Measurements from ENCODE around the gene PLET1. TPM values are rescaled to one million over a fixed set of nuclear protein-coding genes. Genes with fewer than 3 reads are reported as not detected.

PLET1 gene
- total and polyA plus RNA-seq, 2 donors (not counting 1 experiment from before 2014, with no cell fraction given), result not detected

GRCh38 chr11:112278803-112279202, 18.1 kb upstream of the PLET1 start:
- DNase-seq (ENCODE audit: low read depth in 2 of 2), result no peak
- H2AFZ ChIP-seq (ENCODE audit: low read length), result no peak overlapping the region
- no peaks in the 10 kb centered on the region for H4K20me1 ChIP-seq (ENCODE audit: control insufficient read depth, extremely low read depth, insufficient read depth, low read length)
- H3K4me1 ChIP-seq (ENCODE audit: control insufficient read depth, extremely low read depth, insufficient read depth, low read length), result peaks cover 5% of the 10 kb centered on the region
- no peak overlapping the region for H3K4me2 ChIP-seq (ENCODE audit: extremely low read depth, insufficient read depth, low read length)
- no peaks in the 10 kb centered on the region for H3K36me3 ChIP-seq (ENCODE audit: control insufficient read depth, insufficient read depth, low read length)
- no peaks in the 10 kb centered on the region for H3K9me3 ChIP-seq (ENCODE audit: control insufficient read depth, insufficient read depth, low read depth, low read length)
- no peak overlapping the region for H3K27ac ChIP-seq (ENCODE audit: insufficient read depth, low read length)
- TF ChIP-seq, protein P1, sequence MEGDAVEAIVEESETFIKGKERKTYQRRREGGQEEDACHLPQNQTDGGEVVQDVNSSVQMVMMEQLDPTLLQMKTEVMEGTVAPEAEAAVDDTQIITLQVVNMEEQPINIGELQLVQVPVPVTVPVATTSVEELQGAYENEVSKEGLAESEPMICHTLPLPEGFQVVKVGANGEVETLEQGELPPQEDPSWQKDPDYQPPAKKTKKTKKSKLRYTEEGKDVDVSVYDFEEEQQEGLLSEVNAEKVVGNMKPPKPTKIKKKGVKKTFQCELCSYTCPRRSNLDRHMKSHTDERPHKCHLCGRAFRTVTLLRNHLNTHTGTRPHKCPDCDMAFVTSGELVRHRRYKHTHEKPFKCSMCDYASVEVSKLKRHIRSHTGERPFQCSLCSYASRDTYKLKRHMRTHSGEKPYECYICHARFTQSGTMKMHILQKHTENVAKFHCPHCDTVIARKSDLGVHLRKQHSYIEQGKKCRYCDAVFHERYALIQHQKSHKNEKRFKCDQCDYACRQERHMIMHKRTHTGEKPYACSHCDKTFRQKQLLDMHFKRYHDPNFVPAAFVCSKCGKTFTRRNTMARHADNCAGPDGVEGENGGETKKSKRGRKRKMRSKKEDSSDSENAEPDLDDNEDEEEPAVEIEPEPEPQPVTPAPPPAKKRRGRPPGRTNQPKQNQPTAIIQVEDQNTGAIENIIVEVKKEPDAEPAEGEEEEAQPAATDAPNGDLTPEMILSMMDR (conservative IDR thresholded peaks at IDR 0.05 in 1 of 2, IDR thresholded peaks at IDR 0.05 in 1 of 2; ENCODE audit: low read depth in 1 of 2, low read length in 2 of 2), result no peak
- TF ChIP-seq EZH2 (IDR thresholded peaks at IDR 0.05; ENCODE audit: low read length, missing control alignments), result no peak
- H3K79me2 ChIP-seq (ENCODE audit: control insufficient read depth, insufficient read depth, low read length), result no peaks in the 10 kb centered on the region
- H3K9ac ChIP-seq (ENCODE audit: insufficient read depth, low read length), result no peak overlapping the region
- H3K4me3 ChIP-seq (replicated peaks in 1 of 4; ENCODE audit: control extremely low read depth in 1 of 4, insufficient read depth in 1 of 4, low read depth in 3 of 4, low read length in 4 of 4), result no peak overlapping the region
- H3K27me3 ChIP-seq (ENCODE audit: control insufficient read depth, insufficient read depth, low read length), result peaks cover 4% of the 10 kb centered on the region

- DNase-seq (ENCODE audit: low read depth in 2 of 2), result peak in 1 of 2 donors; percentile 40
- H3K27ac ChIP-seq (ENCODE audit: insufficient read depth, low read length), result no peak overlapping the region
- peaks cover 5% of the 10 kb centered on the region for H3K4me1 ChIP-seq (ENCODE audit: control insufficient read depth, extremely low read depth, insufficient read depth, low read length)
These were observed 17.3 kb upstream of the PLET1 start for GRCh38 chr11:112277941-112278340.

GRCh38 chr11:112277029-112277428, 16.4 kb upstream of the PLET1 start:
- Histone ChIP-seq H3K36me3 (ENCODE audit: control insufficient read depth, insufficient read depth, low read length) (no peaks in the 10 kb centered on the region), H3K4me3 (replicated peaks in 1 of 4; ENCODE audit: control extremely low read depth in 1 of 4, insufficient read depth in 1 of 4, low read depth in 3 of 4, low read length in 4 of 4) (no peak overlapping the region), H3K27me3 (ENCODE audit: control insufficient read depth, insufficient read depth, low read length) (no peaks in the 10 kb centered on the region), H3K27ac (ENCODE audit: insufficient read depth, low read length) (no peak overlapping the region), H3K9ac (ENCODE audit: insufficient read depth, low read length) (no peak overlapping the region), H2AFZ (ENCODE audit: low read length) (no peak overlapping the region), H3K4me1 (ENCODE audit: control insufficient read depth, extremely low read depth, insufficient read depth, low read length) (peaks cover 5% of the 10 kb centered on the region), H3K4me2 (ENCODE audit: extremely low read depth, insufficient read depth, low read length) (no peak overlapping the region), H3K9me3 (ENCODE audit: control insufficient read depth, insufficient read depth, low read depth, low read length) (no peaks in the 10 kb centered on the region), H3K79me2 (ENCODE audit: control insufficient read depth, insufficient read depth, low read length) (no peaks in the 10 kb centered on the region), H4K20me1 (ENCODE audit: control insufficient read depth, extremely low read depth, insufficient read depth, low read length) (no peaks in the 10 kb centered on the region)
- TF ChIP-seq EZH2 (IDR thresholded peaks at IDR 0.05; ENCODE audit: low read length, missing control alignments), result no peak
- TF ChIP-seq, protein P1 (conservative IDR thresholded peaks at IDR 0.05 in 1 of 2, IDR thresholded peaks at IDR 0.05 in 1 of 2; ENCODE audit: low read depth in 1 of 2, low read length in 2 of 2), result no peak
- no peak for DNase-seq (ENCODE audit: low read depth in 2 of 2)

More at GRCh38 chr11:112277941-112278340, 17.3 kb upstream of the PLET1 start:
- no peaks in the 10 kb centered on the region for H3K79me2 ChIP-seq (ENCODE audit: control insufficient read depth, insufficient read depth, low read length)
- H3K9ac ChIP-seq (ENCODE audit: insufficient read depth, low read length), result no peak overlapping the region
- H3K4me3 ChIP-seq (replicated peaks in 1 of 4; ENCODE audit: control extremely low read depth in 1 of 4, insufficient read depth in 1 of 4, low read depth in 3 of 4, low read length in 4 of 4), result no peak overlapping the region
- no peak overlapping the region for H3K4me2 ChIP-seq (ENCODE audit: extremely low read depth, insufficient read depth, low read length)
- TF ChIP-seq, protein P1 (conservative IDR thresholded peaks at IDR 0.05 in 1 of 2, IDR thresholded peaks at IDR 0.05 in 1 of 2; ENCODE audit: low read depth in 1 of 2, low read length in 2 of 2), result no peak
- TF ChIP-seq EZH2 (IDR thresholded peaks at IDR 0.05; ENCODE audit: low read length, missing control alignments), result no peak
- no peaks in the 10 kb centered on the region for H3K36me3 ChIP-seq (ENCODE audit: control insufficient read depth, insufficient read depth, low read length)
- H3K9me3 ChIP-seq (ENCODE audit: control insufficient read depth, insufficient read depth, low read depth, low read length), result no peaks in the 10 kb centered on the region
- no peaks in the 10 kb centered on the region for H3K27me3 ChIP-seq (ENCODE audit: control insufficient read depth, insufficient read depth, low read length)
- no peak overlapping the region for H2AFZ ChIP-seq (ENCODE audit: low read length)
- H4K20me1 ChIP-seq (ENCODE audit: control insufficient read depth, extremely low read depth, insufficient read depth, low read length), result no peaks in the 10 kb centered on the region

Measured in fibroblast of lung (primary cell).